LNCAP (cell line): ENCODE results near the gene ORAI3.

Experiments
- CTCF ChIP-seq: fragments of 450-650 bp; IDR thresholded peaks from 2 replicates; pipeline ENCODE4 v1.5.1; 2017; ENCODE audit warnings: mild to moderate bottlenecking

The ORAI3 gene

GRCh38 chr16:30963925-30964511 is 15.2 kb downstream of the ORAI3 start:
- no peak for TF ChIP-seq CTCF

- TF ChIP-seq CTCF: no peak
These were observed 15.8 kb downstream of the ORAI3 start for GRCh38 chr16:30964574-30965226.

- no peak for TF ChIP-seq CTCF
These were observed 16.6 kb downstream of the ORAI3 start for GRCh38 chr16:30965436-30965835.

- TF ChIP-seq CTCF: no peak
These were observed 17.3 kb downstream of the ORAI3 start for GRCh38 chr16:30966033-30966619.

GRCh38 chr16:30967795-30968194 is 18.9 kb downstream of the ORAI3 start:
- no peak for TF ChIP-seq CTCF

GRCh38 chr16:30969246-30969842 is 20.5 kb downstream of the ORAI3 start:
- no peak for TF ChIP-seq CTCF

- no peak for TF ChIP-seq CTCF
These were observed 22.4 kb downstream of the ORAI3 start for GRCh38 chr16:30971298-30971697.
